ENCODE results near the gene KCNT2. TPM values are rescaled to one million over a fixed set of nuclear protein-coding genes. Genes with fewer than 3 reads are reported as not detected.

Gene KCNT2
- total and polyA plus RNA-seq, 9 of the 15 experiments (the other 6 are each of a cell fraction or from before 2014, with no cell fraction given): 0.13 to 0.73 (median 0.28) TPM

DNA sequence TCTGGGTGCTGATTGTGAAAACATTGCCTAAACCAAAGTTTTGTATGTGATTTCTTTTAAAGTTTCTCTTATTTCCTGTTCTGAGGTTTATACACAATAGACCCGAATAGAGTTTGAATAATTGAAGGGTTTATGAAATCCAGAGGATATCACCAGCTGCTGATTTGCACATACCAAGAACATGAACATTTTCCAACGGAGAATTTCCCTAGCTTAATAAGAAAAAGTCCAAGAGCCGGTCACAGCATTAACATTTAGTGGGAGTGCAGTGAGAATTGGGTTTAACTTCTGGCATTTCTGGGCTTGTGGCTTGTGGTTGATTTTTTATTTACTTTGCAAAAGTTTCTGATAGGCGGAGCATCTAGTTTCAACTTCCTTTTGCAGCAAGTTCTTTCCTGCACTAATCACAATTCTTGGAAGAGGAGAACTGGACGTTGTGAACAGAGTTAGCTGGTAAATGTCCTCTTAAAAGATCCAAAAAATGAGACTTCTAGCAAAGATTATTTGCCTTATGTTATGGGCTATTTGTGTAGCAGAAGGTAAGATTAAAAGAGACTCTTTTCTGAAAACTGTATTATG is 43.5 kb upstream of the KCNT2 start, which contains the start of gene CFH (continued):
- TF ChIP-seq, protein P1, sequence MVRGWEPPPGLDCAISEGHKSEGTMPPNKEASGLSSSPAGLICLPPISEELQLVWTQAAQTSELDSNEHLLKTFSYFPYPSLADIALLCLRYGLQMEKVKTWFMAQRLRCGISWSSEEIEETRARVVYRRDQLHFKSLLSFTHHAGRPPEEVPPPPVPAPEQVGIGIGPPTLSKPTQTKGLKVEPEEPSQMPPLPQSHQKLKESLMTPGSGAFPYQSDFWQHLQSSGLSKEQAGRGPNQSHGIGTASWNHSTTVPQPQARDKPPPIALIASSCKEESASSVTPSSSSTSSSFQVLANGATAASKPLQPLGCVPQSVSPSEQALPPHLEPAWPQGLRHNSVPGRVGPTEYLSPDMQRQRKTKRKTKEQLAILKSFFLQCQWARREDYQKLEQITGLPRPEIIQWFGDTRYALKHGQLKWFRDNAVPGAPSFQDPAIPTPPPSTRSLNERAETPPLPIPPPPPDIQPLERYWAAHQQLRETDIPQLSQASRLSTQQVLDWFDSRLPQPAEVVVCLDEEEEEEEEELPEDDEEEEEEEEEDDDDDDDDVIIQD (CRISPR knock-in tag; IDR thresholded peaks at IDR 0.05): no peak
- TF ChIP-seq CBX2 (IDR thresholded peaks at IDR 0.05; ENCODE audit: insufficient read depth, low read length, poor library complexity, severe bottlenecking) (no peak), GABPA (tag; conservative IDR thresholded peaks at IDR 0.05; ENCODE audit: low read depth) (peak; percentile 25; the same call in 1 of the 2 replicates), ESRRA (IDR thresholded peaks at IDR 0.05; ENCODE audit: borderline replicate concordance, low read depth) (peak; percentile 47; the same call in 1 of the 2 replicates), POLR2H (tag; IDR thresholded peaks at IDR 0.05; ENCODE audit: low read depth) (peak; percentile 90), CSDE1 (IDR thresholded peaks at IDR 0.05) (no peak), NONO (IDR thresholded peaks at IDR 0.05; ENCODE audit: low read depth in 2 of 2, low read length in 1 of 2) (peak in 1 of 2 experiments; percentile 27; a peak in 1 of 4 replicates), FOXA3 (CRISPR knock-in tag; conservative IDR thresholded peaks at IDR 0.05 in 1 of 2, IDR thresholded peaks at IDR 0.05 in 1 of 2) (peak in 1 of 2 experiments; percentile 77; a peak in 2 of 4 replicates), KDM5B (IDR thresholded peaks at IDR 0.05; ENCODE audit: insufficient replicate concordance, low read depth, low read length) (peak; percentile 76), ZNF445 (CRISPR knock-in tag; IDR thresholded peaks at IDR 0.05; ENCODE audit: low read depth) (no peak), MTA1 (IDR thresholded peaks at IDR 0.05; ENCODE audit: borderline replicate concordance) (no peak), MTA2 (IDR thresholded peaks at IDR 0.05; ENCODE audit: low read depth) (no peak), HMG20B (CRISPR knock-in tag; IDR thresholded peaks at IDR 0.05) (no peak), TAF9B (IDR thresholded peaks at IDR 0.05; ENCODE audit: partially characterized antibody) (peak; percentile 45), NBN (IDR thresholded peaks at IDR 0.05; ENCODE audit: low read depth) (no peak), NFYB (IDR thresholded peaks at IDR 0.05; ENCODE audit: extremely low read depth, insufficient read length) (peak; percentile 25), FOXK1 (CRISPR knock-in tag; IDR thresholded peaks at IDR 0.05; ENCODE audit: borderline replicate concordance) (no peak), PHF8 (IDR thresholded peaks at IDR 0.05; ENCODE audit: borderline replicate concordance, low read length) (peak; percentile 50; the same call in 1 of the 2 replicates)
- TF ChIP-seq, protein P2, sequence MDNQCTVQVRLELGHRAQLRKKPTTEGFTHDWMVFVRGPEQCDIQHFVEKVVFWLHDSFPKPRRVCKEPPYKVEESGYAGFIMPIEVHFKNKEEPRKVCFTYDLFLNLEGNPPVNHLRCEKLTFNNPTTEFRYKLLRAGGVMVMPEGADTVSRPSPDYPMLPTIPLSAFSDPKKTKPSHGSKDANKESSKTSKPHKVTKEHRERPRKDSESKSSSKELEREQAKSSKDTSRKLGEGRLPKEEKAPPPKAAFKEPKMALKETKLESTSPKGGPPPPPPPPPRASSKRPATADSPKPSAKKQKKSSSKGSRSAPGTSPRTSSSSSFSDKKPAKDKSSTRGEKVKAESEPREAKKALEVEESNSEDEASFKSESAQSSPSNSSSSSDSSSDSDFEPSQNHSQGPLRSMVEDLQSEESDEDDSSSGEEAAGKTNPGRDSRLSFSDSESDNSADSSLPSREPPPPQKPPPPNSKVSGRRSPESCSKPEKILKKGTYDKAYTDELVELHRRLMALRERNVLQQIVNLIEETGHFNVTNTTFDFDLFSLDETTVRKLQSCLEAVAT (IDR thresholded peaks at IDR 0.05): peak; percentile 73 to 86; a peak in 3 of 4 replicates
- TF ChIP-seq, protein P3, sequence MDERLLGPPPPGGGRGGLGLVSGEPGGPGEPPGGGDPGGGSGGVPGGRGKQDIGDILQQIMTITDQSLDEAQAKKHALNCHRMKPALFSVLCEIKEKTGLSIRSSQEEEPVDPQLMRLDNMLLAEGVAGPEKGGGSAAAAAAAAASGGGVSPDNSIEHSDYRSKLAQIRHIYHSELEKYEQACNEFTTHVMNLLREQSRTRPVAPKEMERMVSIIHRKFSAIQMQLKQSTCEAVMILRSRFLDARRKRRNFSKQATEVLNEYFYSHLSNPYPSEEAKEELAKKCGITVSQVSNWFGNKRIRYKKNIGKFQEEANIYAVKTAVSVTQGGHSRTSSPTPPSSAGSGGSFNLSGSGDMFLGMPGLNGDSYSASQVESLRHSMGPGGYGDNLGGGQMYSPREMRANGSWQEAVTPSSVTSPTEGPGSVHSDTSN (CRISPR knock-in tag; IDR thresholded peaks at IDR 0.05; ENCODE audit: low read depth): no peak
- TF ChIP-seq, protein P3 (tag; conservative IDR thresholded peaks at IDR 0.05; ENCODE audit: low read depth): no peak
